H9 (cell line): Measurements from ENCODE around the gene ROCK2. TPM values are rescaled to one million over a fixed set of nuclear protein-coding genes. Genes with fewer than 3 reads are reported as not detected.

Source experiments
- DNase-seq: peaks from one replicate; pipeline ENCODE4 v3.0.0-alpha.2; 2017
- H2AFZ ChIP-seq: one replicate; pipeline ENCODE4 v1.6.1; 2013; ENCODE audit warnings: mild to moderate bottlenecking, low read length, control low read depth, moderate library complexity
- H2AK5ac ChIP-seq: 2 replicates; pipeline ENCODE4 v1.6.1; 2013; ENCODE audit warnings: low read length, control low read depth, mixed read lengths; ENCODE audit not compliant: insufficient read length
- H2BK120ac ChIP-seq: one replicate; pipeline ENCODE4 v1.6.1; 2013; ENCODE audit warnings: low read depth, mild to moderate bottlenecking, low read length, control low read depth, inconsistent platforms; ENCODE audit not compliant: poor library complexity, severe bottlenecking
- H2BK12ac ChIP-seq: 2 replicates; pipeline ENCODE4 v1.6.1; 2013; ENCODE audit warnings: low read length, control low read depth, mixed read lengths, low read depth; ENCODE audit not compliant: insufficient read length
- H2BK15ac ChIP-seq: 2 replicates; pipeline ENCODE4 v1.6.1; 2013; ENCODE audit warnings: low read depth, low read length, control low read depth
- H2BK20ac ChIP-seq: one replicate; pipeline ENCODE4 v1.6.1; 2013; ENCODE audit warnings: low read depth, mild to moderate bottlenecking, low read length, control low read depth, inconsistent platforms; ENCODE audit not compliant: poor library complexity, severe bottlenecking
- H2BK5ac ChIP-seq: 2 replicates; pipeline ENCODE4 v1.6.1; 2013; ENCODE audit warnings: low read length, control low read depth, mixed read lengths; ENCODE audit not compliant: insufficient read length
- H3K14ac ChIP-seq: 2 replicates; pipeline ENCODE4 v1.6.1; 2013; ENCODE audit warnings: low read length, control low read depth; ENCODE audit not compliant: insufficient read depth
- H3K18ac ChIP-seq: 2 replicates; pipeline ENCODE4 v1.6.1; 2013; ENCODE audit warnings: low read depth, mild to moderate bottlenecking, mixed read lengths, low read length, control low read depth; ENCODE audit not compliant: insufficient read length
- H3K23ac ChIP-seq: 2 replicates; pipeline ENCODE4 v1.6.1; 2013; ENCODE audit warnings: low read length, control low read depth, mixed read lengths, low read depth; ENCODE audit not compliant: insufficient read length
- H3K23me2 ChIP-seq: 2 replicates; pipeline ENCODE4 v1.6.1; 2013; ENCODE audit warnings: low read depth, mild to moderate bottlenecking, mixed read lengths, low read length, control low read depth; ENCODE audit not compliant: insufficient read length, poor library complexity, severe bottlenecking
- H3K27ac ChIP-seq: 2 replicates; pipeline ENCODE4 v1.5.1; 2013; ENCODE audit warnings: low read length, control low read depth, mixed read lengths, low read depth; ENCODE audit not compliant: insufficient read length
- H3K27me3 ChIP-seq: 2 replicates; pipeline ENCODE4 v1.6.1; 2013; ENCODE audit warnings: low read length, control low read depth, inconsistent platforms; ENCODE audit not compliant: insufficient read depth
- H3K4ac ChIP-seq: 2 replicates; pipeline ENCODE4 v1.6.1; 2013; ENCODE audit warnings: low read depth, mild to moderate bottlenecking, control low read depth, inconsistent platforms, low read length, moderate library complexity
- H3K4me1 ChIP-seq: 2 replicates; pipeline ENCODE4 v1.6.1; 2013; ENCODE audit warnings: low read length, control low read depth, inconsistent platforms; ENCODE audit not compliant: insufficient read depth
- H3K4me2 ChIP-seq: 2 replicates; pipeline ENCODE4 v1.6.1; 2013; ENCODE audit warnings: low read length, control low read depth, mixed read lengths; ENCODE audit not compliant: insufficient read length, insufficient read depth
- H3K56ac ChIP-seq: 2 replicates; pipeline ENCODE4 v1.6.1; 2013; ENCODE audit warnings: low read depth, mild to moderate bottlenecking, mixed read lengths, low read length, control low read depth; ENCODE audit not compliant: insufficient read length
- H3K79me1 ChIP-seq: 2 replicates; pipeline ENCODE4 v1.6.1; 2013; ENCODE audit warnings: low read depth, mild to moderate bottlenecking, moderate library complexity, low read length, control low read depth, inconsistent platforms; ENCODE audit not compliant: insufficient read depth, poor library complexity, severe bottlenecking
- H3K79me2 ChIP-seq: 2 replicates; pipeline ENCODE4 v1.6.1; 2013; ENCODE audit warnings: low read length, control low read depth, inconsistent platforms; ENCODE audit not compliant: insufficient read depth
- H3K9ac ChIP-seq: 2 replicates; pipeline ENCODE4 v1.6.1; 2013; ENCODE audit warnings: low read length, control low read depth, mixed read lengths; ENCODE audit not compliant: insufficient read length; ENCODE audit errors: extremely low read depth
- H3K9me3 ChIP-seq: one replicate; pipeline ENCODE4 v1.6.1; 2013; ENCODE audit warnings: low read depth, low read length, inconsistent platforms; ENCODE audit not compliant: control insufficient read depth
- H3T11ph ChIP-seq: one replicate; pipeline ENCODE4 v1.6.1; 2013; ENCODE audit warnings: mild to moderate bottlenecking, low read length, control low read depth, inconsistent platforms
- H4K20me1 ChIP-seq: one replicate; pipeline ENCODE4 v1.6.1; 2013; ENCODE audit not compliant: control insufficient read depth, insufficient read length, insufficient read depth
- H4K5ac ChIP-seq: 2 replicates; pipeline ENCODE4 v1.6.1; 2013; ENCODE audit warnings: low read depth, mild to moderate bottlenecking, mixed read lengths, low read length, control low read depth; ENCODE audit not compliant: insufficient read length
- H4K8ac ChIP-seq: replicated peaks from 2 replicates; pipeline ENCODE4 v1.6.1; 2013; ENCODE audit warnings: low read length, control low read depth, mixed read lengths, low read depth; ENCODE audit not compliant: insufficient read length
- H4K91ac ChIP-seq: 2 replicates; pipeline ENCODE4 v1.6.1; 2013; ENCODE audit warnings: low read depth, mild to moderate bottlenecking, moderate library complexity, mixed read lengths, low read length, control low read depth; ENCODE audit not compliant: insufficient read length
- H3K27ac Mint-ChIP-seq, 3 experiments: 2 replicates in 2 of 3; 3 replicates in 1 of 3; pipeline ENCODE4 v1.8.0; 2020 to 2021; ENCODE audit warnings: mixed read lengths in 3 of 3, mild to moderate bottlenecking in 1 of 3, moderate library complexity in 1 of 3
- H3K27me3 Mint-ChIP-seq: 2 replicates; pipeline ENCODE4 v1.8.0; 2021; ENCODE audit warnings: low read depth, mild to moderate bottlenecking, moderate library complexity, mixed read lengths
- H3K36me3 Mint-ChIP-seq, 3 experiments: 2 replicates in 2 of 3; 3 replicates in 1 of 3; pipeline ENCODE4 v1.8.0; 2020 to 2021; ENCODE audit warnings: low read depth in 3 of 3, mixed read lengths in 3 of 3; ENCODE audit not compliant: insufficient read depth in 1 of 3
- H3K4me1 Mint-ChIP-seq, 2 experiments: 2 replicates each; pipeline ENCODE4 v1.8.0; 2020; ENCODE audit warnings: mixed read lengths in 2 of 2
- H3K4me3 Mint-ChIP-seq, 2 experiments: 2 replicates in 1 of 2; 3 replicates in 1 of 2; pipeline ENCODE4 v1.8.0; 2020 to 2021; ENCODE audit warnings: mild to moderate bottlenecking in 2 of 2, mixed read lengths in 2 of 2, moderate library complexity in 1 of 2
- H3K9me3 Mint-ChIP-seq, 2 experiments: 2 replicates in 1 of 2; 3 replicates in 1 of 2; pipeline ENCODE4 v1.8.0; 2020; ENCODE audit warnings: mild to moderate bottlenecking in 2 of 2, mixed read lengths in 2 of 2, moderate library complexity in 1 of 2
- WGBS: extraction: QIAGEN DNeasy Blood & Tissue Kit; methylation state at CpG from one replicate; pipeline ENCODE4 v1.1.7; 2013; ENCODE audit warnings: missing lambda C conversion rate, low lambda C conversion rate, mixed read lengths; ENCODE audit not compliant: insufficient read length; ENCODE audit errors: extremely low coverage; 5-methylcytosine and 5-hydroxymethylcytosine counted together
- total RNA-seq: library from RNA; stranded (reverse); gene quantifications from 2 replicates; pipeline ENCODE4 v1.2.1, GENCODE V29; 2021
- TF ChIP-seq, protein P1 (sequence below): fragments of 200-600 bp; sonication (generic); conservative IDR thresholded peaks from 3 replicates; pipeline ENCODE4 v1.8.0; 2021; ENCODE audit warnings: antibody characterized with exemption, mild to moderate bottlenecking

The ROCK2 gene
- total RNA-seq, 1 experiment from 2014 or later, result 33.2 TPM

DNA sequence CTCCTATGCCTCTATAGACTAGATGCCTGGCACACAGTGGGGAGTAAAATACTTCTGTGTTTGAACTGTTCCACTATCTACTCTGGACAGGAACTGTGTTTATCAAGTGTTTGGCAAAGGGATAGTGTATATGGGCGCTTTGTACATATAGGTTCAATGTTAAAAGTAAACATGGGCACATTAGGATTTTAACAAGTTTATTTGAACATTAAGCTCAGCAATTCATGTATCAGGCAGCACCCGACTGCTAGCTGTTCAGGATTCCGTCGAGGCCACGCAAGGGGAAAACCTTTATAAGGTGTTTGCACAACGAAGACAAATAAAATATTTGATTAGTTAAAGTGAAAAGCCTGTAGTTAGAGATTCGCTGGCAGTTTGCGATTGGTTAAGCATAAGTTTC is 43.4 kb upstream of the ROCK2 start:
- Histone ChIP-seq H3K56ac (no peak overlapping the region), H2BK5ac (no peak overlapping the region), H4K8ac (no peak overlapping the region), H3K4me2 (no peak overlapping the region), H3K79me1 (no peaks in the 10 kb centered on the region), H3K18ac (no peak overlapping the region), H3K4me1 (peaks cover 2% of the 10 kb centered on the region; the same call in 1 of the 2 replicates), H3K14ac (no peak overlapping the region), H2AK5ac (no peak overlapping the region), H3K9ac (no peak overlapping the region), H2BK20ac (no peak overlapping the region), H2AFZ (no peak overlapping the region), H3K79me2 (no peaks in the 10 kb centered on the region), H4K5ac (no peak overlapping the region), H3K9me3 (no peaks in the 10 kb centered on the region), H2BK120ac (peak overlapping the region; percentile 11), H2BK12ac (no peak overlapping the region), H4K20me1 (no peaks in the 10 kb centered on the region), H3K23me2 (no peaks in the 10 kb centered on the region), H3K4ac (no peak overlapping the region), H3K23ac (no peak overlapping the region), H3K27ac (no peak overlapping the region), H4K91ac (no peak overlapping the region), H2BK15ac (no peak overlapping the region), H3K27me3 (no peaks in the 10 kb centered on the region), H3T11ph (no peak overlapping the region)
- no peak for DNase-seq
- no CpG with 5 or more reads among the region's 8 CpGs for WGBS
- Mint-ChIP-seq H3K27me3 (peaks cover 1% of the 10 kb centered on the region; the same call in 1 of the 2 replicates), H3K27ac (no peak overlapping the region; a peak in 1 of 7 replicates), H3K4me1 (peaks cover 29 to 40% of the 10 kb centered on the region in 2 experiments), H3K9me3 (no peaks in the 10 kb centered on the region), H3K4me3 (no peak overlapping the region), H3K36me3 (no peaks in the 10 kb centered on the region)
- TF ChIP-seq, protein P1, sequence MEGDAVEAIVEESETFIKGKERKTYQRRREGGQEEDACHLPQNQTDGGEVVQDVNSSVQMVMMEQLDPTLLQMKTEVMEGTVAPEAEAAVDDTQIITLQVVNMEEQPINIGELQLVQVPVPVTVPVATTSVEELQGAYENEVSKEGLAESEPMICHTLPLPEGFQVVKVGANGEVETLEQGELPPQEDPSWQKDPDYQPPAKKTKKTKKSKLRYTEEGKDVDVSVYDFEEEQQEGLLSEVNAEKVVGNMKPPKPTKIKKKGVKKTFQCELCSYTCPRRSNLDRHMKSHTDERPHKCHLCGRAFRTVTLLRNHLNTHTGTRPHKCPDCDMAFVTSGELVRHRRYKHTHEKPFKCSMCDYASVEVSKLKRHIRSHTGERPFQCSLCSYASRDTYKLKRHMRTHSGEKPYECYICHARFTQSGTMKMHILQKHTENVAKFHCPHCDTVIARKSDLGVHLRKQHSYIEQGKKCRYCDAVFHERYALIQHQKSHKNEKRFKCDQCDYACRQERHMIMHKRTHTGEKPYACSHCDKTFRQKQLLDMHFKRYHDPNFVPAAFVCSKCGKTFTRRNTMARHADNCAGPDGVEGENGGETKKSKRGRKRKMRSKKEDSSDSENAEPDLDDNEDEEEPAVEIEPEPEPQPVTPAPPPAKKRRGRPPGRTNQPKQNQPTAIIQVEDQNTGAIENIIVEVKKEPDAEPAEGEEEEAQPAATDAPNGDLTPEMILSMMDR, result no peak
